ENCODE data around the gene TANGO2.

The TANGO2 gene

GRCh38 chr22:20009018-20009491, 11.9 kb upstream of the TANGO2 start:
- in situ Hi-C loops (cut with MboI; ENCODE audit: low pct_unique_long_range_greater_than_20kb, low sequenced_read_pairs, unreplicated experiment): no loop called here
- no peak for DNase-seq (ENCODE audit: low spot score)
- no peak for TF ChIP-seq CTCF (IDR thresholded peaks at IDR 0.05; ENCODE audit: extremely low read depth, insufficient read depth, missing control alignments)

- TF ChIP-seq CTCF (IDR thresholded peaks at IDR 0.05; ENCODE audit: extremely low read depth, insufficient read depth, missing control alignments): no peak
- in situ Hi-C loops (cut with MboI; ENCODE audit: low pct_unique_long_range_greater_than_20kb, low sequenced_read_pairs, unreplicated experiment): no loop called here
- DNase-seq (ENCODE audit: low spot score): no peak
These were observed 11.2 kb upstream of the TANGO2 start for GRCh38 chr22:20009582-20010306.

DNA sequence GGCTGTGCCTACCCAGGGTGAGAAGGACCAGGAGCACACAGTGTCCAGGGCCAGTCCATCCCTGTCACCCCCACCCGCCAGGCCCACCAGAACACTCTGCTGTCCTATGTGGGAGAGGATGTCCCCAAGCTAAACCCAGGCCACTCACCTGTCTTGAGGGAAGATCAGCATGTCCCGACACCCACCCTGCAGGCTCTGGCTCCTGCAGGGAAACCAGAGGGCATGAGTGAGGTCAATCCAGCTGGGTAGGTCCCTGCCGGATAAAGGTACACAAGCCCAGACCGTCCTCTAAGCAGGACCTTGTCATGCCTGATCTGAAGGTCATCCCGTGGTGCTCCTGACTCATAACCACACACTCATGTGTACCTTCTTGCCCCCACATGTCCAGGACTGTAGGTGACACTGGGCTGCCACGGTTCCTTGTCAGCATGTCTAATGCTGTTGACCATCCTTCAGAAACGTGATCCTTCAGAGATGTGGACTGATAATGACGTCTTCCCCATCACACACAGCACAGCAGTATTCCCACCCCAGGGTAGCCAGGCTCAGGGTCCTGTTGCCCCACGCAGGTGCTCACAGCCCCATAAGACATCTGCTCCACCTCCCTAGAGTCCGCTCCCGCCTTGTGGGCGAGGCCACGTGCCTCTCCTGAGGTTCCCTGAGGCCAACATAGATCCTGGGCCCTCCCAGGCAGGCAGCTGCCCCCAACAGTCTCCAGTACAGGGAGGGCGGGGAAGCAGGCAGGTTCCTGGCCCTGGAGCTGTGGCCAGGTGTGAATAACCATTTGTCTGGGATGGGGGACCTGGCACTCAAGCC, 10.4 kb upstream of the TANGO2 start:
- no peak for DNase-seq (ENCODE audit: low spot score)
- in situ Hi-C loops (cut with MboI; ENCODE audit: low pct_unique_long_range_greater_than_20kb, low sequenced_read_pairs, unreplicated experiment): no loop called here
- TF ChIP-seq CTCF (IDR thresholded peaks at IDR 0.05; ENCODE audit: extremely low read depth, insufficient read depth, missing control alignments): no peak

DNA sequence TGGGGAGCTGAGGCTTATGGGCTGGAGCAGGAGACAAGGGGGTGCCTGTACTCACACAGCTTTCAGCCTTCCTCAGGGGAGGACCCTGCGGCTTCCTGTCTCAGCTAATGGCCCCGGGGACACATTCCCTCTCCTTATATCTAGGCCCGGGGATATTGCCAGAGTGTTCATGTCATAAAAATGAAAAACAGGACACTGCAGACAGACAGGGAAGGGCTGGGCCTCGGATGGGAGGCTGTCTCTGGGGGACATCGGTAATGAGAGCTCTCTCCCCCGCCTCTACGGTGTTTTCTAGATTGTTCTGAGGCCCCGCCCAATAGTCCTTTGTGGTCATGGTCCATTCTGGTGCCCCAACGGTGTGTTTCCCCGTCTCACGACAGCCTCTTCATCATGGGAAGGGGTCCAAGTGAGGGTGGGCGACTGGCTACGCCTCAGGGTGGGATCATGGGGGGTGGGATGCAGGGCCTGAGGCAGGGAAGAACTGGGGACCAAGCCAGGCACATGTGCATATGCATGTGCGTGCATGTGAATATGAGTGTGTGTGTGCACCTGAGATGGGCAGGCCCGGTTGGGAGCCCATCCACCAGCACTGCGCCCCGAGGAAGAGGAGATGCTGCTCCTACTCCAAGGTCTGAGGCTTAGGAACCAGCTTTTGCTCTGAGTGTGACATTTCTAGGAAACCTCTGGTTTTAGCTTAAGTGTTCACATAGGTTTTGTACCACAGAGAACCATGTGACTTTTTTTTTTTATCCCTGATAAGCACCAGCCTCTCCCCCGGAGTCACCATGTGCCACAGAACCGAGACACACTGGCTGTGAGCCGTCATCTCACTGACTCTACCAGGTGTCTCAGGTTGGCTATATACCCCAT, 9.6 kb upstream of the TANGO2 start:
- TF ChIP-seq CTCF (IDR thresholded peaks at IDR 0.05; ENCODE audit: extremely low read depth, insufficient read depth, missing control alignments): no peak
- DNase-seq (ENCODE audit: low spot score): no peak
- in situ Hi-C loops (cut with MboI; ENCODE audit: low pct_unique_long_range_greater_than_20kb, low sequenced_read_pairs, unreplicated experiment): no loop called here

GRCh38 chr22:20011993-20012740, 8.7 kb upstream of the TANGO2 start:
- in situ Hi-C loops (cut with MboI; ENCODE audit: low pct_unique_long_range_greater_than_20kb, low sequenced_read_pairs, unreplicated experiment): no loop called here
- no peak for DNase-seq (ENCODE audit: low spot score)
- TF ChIP-seq CTCF (IDR thresholded peaks at IDR 0.05; ENCODE audit: extremely low read depth, insufficient read depth, missing control alignments): no peak
